Lower lobe of right lung (tissue), 2 donors: ENCODE results near the gene MAGIX. TPM values are rescaled to one million over a fixed set of nuclear protein-coding genes. Genes with fewer than 3 reads are reported as not detected.
A peak's percentile ranks its signal among the peaks of the same experiment; 100 is the strongest.

ENCODE experiments used
- ATAC-seq, 2 donors: fragments of 200-7000 bp; cut with Tn5 transposase; one replicate each; pipeline ENCODE4 v1.9.1; 2020 to 2022; ENCODE audit warnings: mild to moderate bottlenecking in 2 of 2, moderate library complexity in 2 of 2
- DNase-seq: peaks from one replicate; pipeline ENCODE4 v3.0.0-alpha.2; 2020
- H3K27ac ChIP-seq: fragments of 200-600 bp; one replicate; pipeline ENCODE4 v1.8.0; 2022
- H3K27me3 ChIP-seq: fragments of 200-600 bp; one replicate; pipeline ENCODE4 v1.8.0; 2022; ENCODE audit warnings: low read depth
- H3K36me3 ChIP-seq: fragments of 200-600 bp; one replicate; pipeline ENCODE4 v1.8.0; 2022; ENCODE audit warnings: mild to moderate bottlenecking
- H3K4me1 ChIP-seq: fragments of 200-600 bp; one replicate; pipeline ENCODE4 v1.8.0; 2022
- H3K4me3 ChIP-seq: fragments of 200-600 bp; one replicate; pipeline ENCODE4 v1.8.0; 2022; ENCODE audit warnings: mild to moderate bottlenecking
- H3K9me3 ChIP-seq: fragments of 200-600 bp; one replicate; pipeline ENCODE4 v1.8.0; 2022
- CTCF ChIP-seq: fragments of 200-600 bp; IDR thresholded peaks from one replicate; pipeline ENCODE4 v1.8.0; 2022; ENCODE audit warnings: antibody characterized with exemption, mild to moderate bottlenecking
- intact Hi-C: fragments of 100-400 bp; cut with DNase I; formaldehyde crosslinking; loops from one replicate; pipeline ENCODE4 v1.11.0; 2022
- total RNA-seq: library from RNA; stranded (reverse); fragmentation: NEBNext Ultra II Directional; extraction: Animal tissue kit (Norgen Biotek cat#: 25700); gene quantifications from one replicate; pipeline ENCODE4 v1.2.1, GENCODE V29; 2021
- donor health status: DM: no; HTN: yes; CAD: no; lungs with severe emphysema.

The MAGIX gene
- total RNA-seq, 1 donor from 2014 or later: 6.7 TPM

GRCh38 chrX:49197543-49198087, 35.1 kb downstream of the MAGIX start:
- Histone ChIP-seq H3K4me1 (no peaks in the 10 kb centered on the region), H3K27me3 (no peaks in the 10 kb centered on the region), H3K4me3 (no peak overlapping the region), H3K9me3 (no peaks in the 10 kb centered on the region), H3K36me3 (no peaks in the 10 kb centered on the region), H3K27ac (no peak overlapping the region)
- DNase-seq (no peak), ATAC-seq (no peak)
- TF ChIP-seq CTCF: no peak
- intact Hi-C loops: no loop called here

GRCh38 chrX:49198540-49199314, 36.2 kb downstream of the MAGIX start:
- no peaks in the 10 kb centered on the region for H3K4me1 ChIP-seq
- no peaks in the 10 kb centered on the region for H3K36me3 ChIP-seq
- no peak for TF ChIP-seq CTCF
- ATAC-seq (no peak), DNase-seq (no peak)
- no peaks in the 10 kb centered on the region for H3K27me3 ChIP-seq
- H3K4me3 ChIP-seq: no peak overlapping the region
- no peak overlapping the region for H3K27ac ChIP-seq
- intact Hi-C loops: no loop called here
- H3K9me3 ChIP-seq: no peaks in the 10 kb centered on the region

- H3K27ac ChIP-seq: no peak overlapping the region
- no peak for TF ChIP-seq CTCF
- ATAC-seq (no peak), DNase-seq (no peak)
- H3K9me3 ChIP-seq: no peaks in the 10 kb centered on the region
- H3K4me3 ChIP-seq: no peak overlapping the region
- intact Hi-C loops: no loop called here
- H3K27me3 ChIP-seq: no peaks in the 10 kb centered on the region
- no peaks in the 10 kb centered on the region for H3K4me1 ChIP-seq
- no peaks in the 10 kb centered on the region for H3K36me3 ChIP-seq
Measured at GRCh38 chrX:49199315-49199595, 36.7 kb downstream of the MAGIX start.

GRCh38 chrX:49199906-49200771, 37.6 kb downstream of the MAGIX start, which contains the start of gene SYP:
SYP (minus strand) TSS chrX:49200193; CDS start chrX:49200186, 7 bp downstream.
- peak within 1 kb of the TSS; percentile 53 for H3K27ac ChIP-seq
- no peak for TF ChIP-seq CTCF
- no peaks in the 10 kb centered on the region for H3K4me1 ChIP-seq
- intact Hi-C loops: no loop called here
- ATAC-seq: peak; percentile 90 to 99
- peak; percentile 91 for DNase-seq
- H3K9me3 ChIP-seq: no peaks in the 10 kb centered on the region
- peak within 1 kb of the TSS; percentile 44 for H3K4me3 ChIP-seq
- no peaks in the 10 kb centered on the region for H3K36me3 ChIP-seq
- no peaks in the 10 kb centered on the region for H3K27me3 ChIP-seq

GRCh38 chrX:49202022-49202421, 39.5 kb downstream of the MAGIX start:
- H3K36me3 ChIP-seq: no peaks in the 10 kb centered on the region
- ATAC-seq (peak in 1 of 2 donors; percentile 61), DNase-seq (no peak)
- intact Hi-C loops: no loop called here
- H3K4me1 ChIP-seq: no peaks in the 10 kb centered on the region
- TF ChIP-seq CTCF: no peak
- H3K27me3 ChIP-seq: no peaks in the 10 kb centered on the region
- no peaks in the 10 kb centered on the region for H3K9me3 ChIP-seq
- no peak overlapping the region for H3K27ac ChIP-seq
- no peak overlapping the region for H3K4me3 ChIP-seq
